K562 (cell line): ENCODE data around the gene IQGAP3. TPM values are rescaled to one million over a fixed set of nuclear protein-coding genes. Genes with fewer than 3 reads are reported as not detected.

Experiments
- BCL6 ChIP-seq: fragments of 250-450 bp; sonication (Bioruptor Pico); IDR thresholded peaks from 2 replicates; pipeline ENCODE4 v1.4.0; 2020
- CBFA2T3 ChIP-seq: fragments of 450-650 bp; IDR thresholded peaks from 2 replicates; pipeline ENCODE4 v1.6.1; 2017
- CBX8 ChIP-seq: fragments of 200-600 bp; sonication (generic); IDR thresholded peaks from 2 replicates; pipeline ENCODE4 v1.6.1; 2012; ENCODE audit warnings: borderline replicate concordance, mixed run types, low read depth, mild to moderate bottlenecking, moderate library complexity, mixed read lengths, low read length, control low read depth, inconsistent platforms; ENCODE audit not compliant: poor library complexity, severe bottlenecking; ENCODE audit errors: extremely low read depth
- E4F1 ChIP-seq: fragments of 250-450 bp; sonication (Bioruptor Pico); IDR thresholded peaks from 2 replicates; pipeline ENCODE4 v1.5.0; 2021; ENCODE audit warnings: mild to moderate bottlenecking, borderline replicate concordance
- HMGN3 ChIP-seq: IDR thresholded peaks from 2 replicates; pipeline ENCODE4 v1.6.1; 2011; ENCODE audit warnings: borderline replicate concordance, low read depth, mild to moderate bottlenecking, mixed read lengths, low read length; ENCODE audit not compliant: insufficient read length; ENCODE audit errors: extremely low read depth
- JUNB ChIP-seq: fragments of 450-650 bp; formaldehyde crosslinking; conservative IDR thresholded peaks from 2 replicates; pipeline ENCODE4 v1.4.0; 2020; ENCODE audit warnings: mild to moderate bottlenecking
- MXI1 ChIP-seq: IDR thresholded peaks from 2 replicates; pipeline ENCODE4 v1.6.1; 2011; ENCODE audit warnings: low read depth, mild to moderate bottlenecking, improper control_type of control experiment, low read length
- NCOA1 ChIP-seq: fragments of 450-650 bp; IDR thresholded peaks from 2 replicates; pipeline ENCODE4 v1.6.1; 2016; ENCODE audit warnings: low read depth
- NONO ChIP-seq, 2 experiments: fragments of 200-400 bp in 1 of 2; fragments of 450-650 bp in 1 of 2; formaldehyde crosslinking in 1 of 2; IDR thresholded peaks; 2 replicates each; pipeline ENCODE4 v1.6.1; 2017; ENCODE audit warnings: low read depth in 2 of 2, mild to moderate bottlenecking in 2 of 2, moderate library complexity in 2 of 2, low read length in 1 of 2
- SP1 ChIP-seq: sonication (generic); formaldehyde crosslinking; IDR thresholded peaks from 2 replicates; pipeline ENCODE4 v1.8.1; 2022; ENCODE audit warnings: mild to moderate bottlenecking, missing genetic modification reagents
- ZNF79 ChIP-seq: fragments of 250-450 bp; sonication (Bioruptor Pico); IDR thresholded peaks from 2 replicates; pipeline ENCODE4 v1.4.0; 2020; ENCODE audit warnings: low read depth, mild to moderate bottlenecking, moderate library complexity
- polyA plus RNA-seq, 8 experiments: library from polyadenylated mRNA; depleted of rRNA in 4 of 8; stranded (reverse) in 5 of 8; unstranded in 3 of 8; fragments of >200 nt; fragmentation: Nextera tagmentation in 2 of 8; fragmentation: Illumina TruSeq in 1 of 8; extraction: Ambion mirVana in 2 of 8; extraction: Trizol in 1 of 8; gene quantifications; 2 replicates each; pipeline versions ENCODE4 v1.2.1 to v1.2.3, GENCODE V29; 2011 to 2014; ENCODE audit warnings: inconsistent platforms in 1 of 8, missing spikeins in 1 of 8
- total RNA-seq, 7 experiments: library from RNA; depleted of rRNA in 6 of 7; stranded (reverse); fragments of >200 nt in 6 of 7; fragmentation: Illumina TruSeq in 2 of 7; extraction: Trizol in 2 of 7; gene quantifications; 2 replicates each; pipeline versions ENCODE4 v1.2.1 to v1.2.3, GENCODE V29; 2011 to 2021; ENCODE audit warnings: low replicate concordance in 1 of 7

IQGAP3 gene
- total and polyA plus RNA-seq, 9 of the 15 experiments (the other 6 are each of a cell fraction or from before 2014, with no cell fraction given), result 1.4 to 16.6 (median 11.9) TPM

- TF ChIP-seq E4F1 (CRISPR knock-in tag) (no peak), JUNB (CRISPR knock-in tag) (no peak), HMGN3 (peak; percentile 10), CBX8 (no peak), MXI1 (no peak), SP1 (CRISPR knock-in tag) (no peak), ZNF79 (no peak), BCL6 (CRISPR knock-in tag) (no peak), CBFA2T3 (no peak), NCOA1 (no peak), NONO (IDR thresholded peaks at IDR 0.05; ENCODE audit: low read depth in 2 of 2, low read length in 1 of 2) (0 out of 4 replicates have a peak, but pooled peaks of 1 of the 2 experiments have one; percentile 22)
Observed at GRCh38 chr1:156500543-156500792, 71.9 kb downstream of the IQGAP3 start, which contains the start of gene MEF2D (continued).
